NCI-H2107 (cell line): Measurements from ENCODE around the gene APLF.
"Not testable (repeated sequence)": the region's sequence is repeated elsewhere in the genome, so short reads cannot be mapped to it uniquely, and the experiment has no call there.

ENCODE experiments used
- DNase-seq: peaks from one replicate; lab custom pipeline; 2025; lab: John Stamatoyannopoulos, UW

APLF gene

GRCh38 chr2:68475576-68475975, 8.2 kb downstream of the APLF start:
- no peak for DNase-seq

DNA sequence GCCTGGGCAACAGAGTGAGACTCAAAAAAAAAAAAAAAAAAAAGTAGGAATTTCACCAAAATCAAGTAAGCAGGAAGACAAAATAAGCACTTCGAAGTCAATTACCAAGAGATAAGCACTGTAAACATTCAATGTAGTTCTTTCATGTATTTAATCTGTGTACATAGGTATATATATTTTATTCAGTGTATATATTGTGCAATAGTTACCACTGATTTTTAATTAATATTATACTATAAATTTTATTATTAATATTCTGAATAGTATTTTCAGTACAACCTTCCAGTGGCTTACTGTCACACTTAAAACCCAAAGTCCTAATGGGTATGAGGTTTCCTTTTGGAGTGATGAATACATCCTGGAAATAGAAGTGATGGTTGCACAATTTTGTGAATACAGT, 9.1 kb downstream of the APLF start:
- no peak for DNase-seq

GRCh38 chr2:68478688-68479087, 11.3 kb downstream of the APLF start:
- DNase-seq, result no peak

- no peak for DNase-seq
Observed at GRCh38 chr2:68482296-68482820, 15.0 kb downstream of the APLF start.

GRCh38 chr2:68483011-68483410, 15.6 kb downstream of the APLF start:
- DNase-seq, result no peak

DNA sequence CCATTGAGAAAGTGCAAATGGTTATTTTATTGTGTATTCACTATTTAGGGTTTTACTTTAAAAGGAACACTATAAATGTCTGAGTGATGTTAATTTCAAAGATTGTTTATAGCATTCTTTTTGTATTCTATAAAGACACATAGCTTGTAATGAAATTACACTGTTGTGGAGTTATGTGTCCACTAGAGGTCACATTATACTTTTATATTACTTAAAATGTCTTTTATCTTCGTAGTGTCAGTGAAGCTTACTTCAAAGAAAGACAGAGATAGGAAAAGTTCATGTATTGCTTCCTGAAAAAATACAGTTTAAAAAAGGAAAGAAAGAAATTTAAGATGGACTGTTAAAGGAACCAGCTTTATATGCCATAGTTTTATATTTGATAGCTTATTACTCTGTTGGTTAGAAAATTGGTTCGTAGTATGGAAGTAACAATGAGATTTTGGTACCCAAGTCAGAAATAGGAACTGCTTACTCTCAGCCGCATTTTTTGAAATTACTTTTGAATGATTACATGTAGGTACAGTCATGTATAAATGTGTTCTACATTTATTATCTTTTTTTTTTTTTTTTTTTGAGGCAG, 20.5 kb downstream of the APLF start:
- no peak for DNase-seq

DNA sequence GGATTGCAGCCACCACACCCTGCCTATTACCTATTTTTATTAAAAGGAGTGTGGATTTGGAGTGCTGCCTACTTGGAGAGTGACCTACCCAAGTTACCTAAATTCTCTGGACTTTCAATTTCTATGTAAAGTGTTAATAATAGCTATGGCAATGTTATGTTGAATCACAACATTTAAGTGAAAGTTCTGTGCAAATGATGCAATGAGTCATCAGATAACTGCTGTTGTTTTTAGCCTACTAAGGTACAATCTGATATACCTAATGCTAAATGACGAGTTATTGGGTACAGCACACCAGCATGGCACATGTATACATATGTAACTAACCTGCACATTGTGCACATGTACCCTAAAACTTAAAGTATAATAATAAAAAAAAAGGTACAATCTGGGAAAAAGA, 21.2 kb downstream of the APLF start:
- not testable (repeated sequence) for DNase-seq

DNA sequence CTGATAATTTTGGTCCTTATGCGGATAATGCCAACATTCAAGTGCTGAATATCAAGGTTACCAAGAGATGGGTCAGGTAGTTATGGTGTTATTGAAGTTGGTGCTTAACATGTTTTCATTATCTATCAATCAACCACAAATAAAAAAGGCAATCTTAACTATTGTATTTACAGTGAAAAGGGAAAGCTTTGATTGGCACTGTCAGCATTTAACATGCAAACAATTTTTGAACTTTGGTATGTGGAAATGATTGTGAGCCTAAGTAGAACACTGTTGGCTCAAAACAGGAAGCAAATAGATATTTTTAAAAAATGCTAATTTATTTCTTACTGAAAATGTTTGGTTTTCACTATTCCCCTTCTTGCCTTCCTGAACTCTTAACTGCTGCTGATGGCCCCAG, 21.9 kb downstream of the APLF start:
- DNase-seq, result no peak

DNA sequence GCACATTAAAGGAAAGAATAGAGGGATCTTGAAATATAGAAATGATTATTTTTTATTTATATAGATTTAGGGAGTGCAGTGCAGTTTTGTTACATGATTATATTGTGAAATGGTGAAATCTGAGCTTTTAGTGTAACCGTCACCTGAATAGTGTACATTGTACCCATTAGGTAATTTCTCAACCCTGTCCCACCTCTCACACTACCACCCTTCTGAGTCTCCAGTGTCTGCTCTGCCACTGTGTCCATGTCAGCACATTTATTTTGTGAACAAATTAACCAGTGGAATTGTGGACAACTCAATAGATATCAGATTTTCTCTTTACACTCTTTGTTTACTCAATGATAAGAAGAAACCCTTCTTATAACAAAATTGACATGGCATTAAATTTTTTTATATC, 24.2 kb downstream of the APLF start:
- no peak for DNase-seq

GRCh38 chr2:68499133-68499532, 31.7 kb downstream of the APLF start:
- no peak for DNase-seq

GRCh38 chr2:68500649-68501048, 33.3 kb downstream of the APLF start:
- DNase-seq, result no peak

DNA sequence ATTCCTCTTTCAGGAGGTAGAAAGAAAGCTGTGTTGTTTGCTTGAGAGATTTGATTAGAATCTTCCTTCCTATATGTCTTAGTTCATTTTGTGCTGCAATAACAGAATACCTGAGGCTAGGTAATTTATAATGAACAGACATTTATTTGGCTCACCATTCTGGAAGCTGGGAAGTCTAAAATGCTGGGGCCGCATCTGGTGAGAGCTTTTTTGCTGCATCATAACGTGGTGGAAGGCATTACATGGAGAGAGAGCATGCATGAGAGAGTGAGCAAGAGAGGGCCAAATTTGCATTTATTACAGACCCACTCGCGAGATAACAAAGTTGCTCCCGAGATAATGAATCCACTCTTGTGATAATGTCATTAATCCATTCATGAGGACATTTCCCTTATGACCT, 34.4 kb downstream of the APLF start:
- DNase-seq, result no peak

- DNase-seq, result no peak
Observed at GRCh38 chr2:68505603-68506159, 38.3 kb downstream of the APLF start.

DNA sequence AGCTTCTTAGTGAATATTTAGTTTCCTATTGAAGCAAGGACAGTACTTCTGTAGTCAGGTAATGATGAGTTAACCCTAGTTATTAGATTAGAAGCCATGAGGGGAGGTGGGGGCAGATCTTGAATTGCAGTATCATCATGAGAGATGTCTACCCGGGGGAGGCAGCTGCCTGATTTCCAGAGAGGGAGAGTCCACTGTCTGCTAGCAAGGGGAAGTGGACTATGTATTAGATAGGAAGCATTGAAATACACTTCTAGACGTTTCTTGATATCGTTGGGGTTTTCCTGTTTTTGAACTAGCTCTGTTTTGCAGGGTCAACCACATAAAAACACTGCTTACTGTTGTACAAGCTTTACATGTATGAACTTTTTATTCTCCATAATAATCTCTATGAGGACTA, 38.8 kb downstream of the APLF start:
- no peak for DNase-seq

GRCh38 chr2:68512326-68512725, 44.9 kb downstream of the APLF start:
- no peak for DNase-seq

- DNase-seq, result no peak
Observed at GRCh38 chr2:68512966-68513365, 45.6 kb downstream of the APLF start.

GRCh38 chr2:68514316-68514929, 47.0 kb downstream of the APLF start:
- DNase-seq, result no peak

GRCh38 chr2:68516051-68516955, 48.9 kb downstream of the APLF start:
- DNase-seq, result no peak

DNA sequence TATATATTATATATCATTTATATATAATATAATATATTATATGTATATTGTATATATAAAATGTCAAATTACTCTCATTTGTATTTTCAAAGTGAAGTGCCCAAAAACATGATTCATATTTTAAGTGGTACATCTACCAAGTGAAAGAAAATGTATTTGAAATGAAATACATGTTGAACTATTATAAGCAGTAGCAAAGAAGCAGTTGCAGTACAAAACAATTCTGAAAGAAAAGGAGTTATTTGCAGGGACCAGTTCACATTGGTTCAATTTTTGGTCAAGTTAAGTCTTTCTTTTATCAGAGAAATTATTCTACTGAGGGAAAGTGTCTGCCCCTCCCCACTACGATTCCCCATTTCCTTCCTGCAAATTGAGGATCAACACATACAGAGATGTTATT, 51.9 kb downstream of the APLF start:
- no peak for DNase-seq

DNA sequence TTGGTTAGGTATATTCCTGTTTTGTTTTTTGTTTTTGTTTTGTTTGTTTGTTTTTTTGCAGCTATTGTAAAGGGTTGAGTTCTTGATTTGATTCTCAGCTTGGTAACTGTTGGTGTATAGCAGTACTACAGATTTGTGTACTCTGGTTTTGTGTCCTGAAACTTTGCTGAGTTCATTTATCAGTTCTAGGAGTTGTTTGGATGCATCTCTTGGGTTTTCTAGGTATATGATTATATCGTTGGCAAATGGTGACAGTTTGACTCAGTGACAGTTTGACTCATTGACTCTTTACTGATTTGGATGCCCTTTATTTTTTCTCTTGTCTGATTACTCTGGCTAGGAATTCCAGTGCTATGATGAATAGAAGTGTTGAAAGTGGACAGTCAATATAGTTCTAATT, 53.7 kb downstream of the APLF start:
- no peak for DNase-seq

DNA sequence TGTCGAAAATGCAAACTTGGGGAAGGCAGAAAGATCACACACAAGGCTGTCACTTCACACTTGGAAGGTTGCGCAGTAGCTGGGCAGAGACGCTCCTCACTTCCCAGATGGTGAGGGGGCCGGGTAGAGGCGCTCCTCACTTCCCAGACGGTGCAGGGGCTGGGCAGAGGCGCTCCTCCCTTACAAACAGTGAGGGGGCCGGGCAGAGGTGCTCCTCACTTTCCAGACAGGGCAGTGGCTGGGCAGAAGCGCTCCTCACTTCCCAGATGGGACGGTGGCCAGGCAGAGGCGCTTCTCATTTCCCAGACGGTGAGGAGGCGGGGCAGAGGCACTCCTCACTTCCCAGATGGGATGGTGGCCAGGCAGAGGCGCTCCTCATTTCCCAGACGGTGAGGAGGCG, 59.6 kb downstream of the APLF start:
- not testable (repeated sequence) for DNase-seq

GRCh38 chr2:68527343-68528081, 60.1 kb downstream of the APLF start:
- DNase-seq, result not testable (repeated sequence)
